NCI-H1694 treated with DMSO at 0.1 percent for 48 hours (cell line): ENCODE measurements around the gene GPR17.

ENCODE experiments used
- DNase-seq: peaks from one replicate; lab custom pipeline; 2025; lab: John Stamatoyannopoulos, UW

Gene GPR17

GRCh38 chr2:127694986-127695385 is 49.0 kb downstream of the GPR17 start:
- DNase-seq = no peak

DNA sequence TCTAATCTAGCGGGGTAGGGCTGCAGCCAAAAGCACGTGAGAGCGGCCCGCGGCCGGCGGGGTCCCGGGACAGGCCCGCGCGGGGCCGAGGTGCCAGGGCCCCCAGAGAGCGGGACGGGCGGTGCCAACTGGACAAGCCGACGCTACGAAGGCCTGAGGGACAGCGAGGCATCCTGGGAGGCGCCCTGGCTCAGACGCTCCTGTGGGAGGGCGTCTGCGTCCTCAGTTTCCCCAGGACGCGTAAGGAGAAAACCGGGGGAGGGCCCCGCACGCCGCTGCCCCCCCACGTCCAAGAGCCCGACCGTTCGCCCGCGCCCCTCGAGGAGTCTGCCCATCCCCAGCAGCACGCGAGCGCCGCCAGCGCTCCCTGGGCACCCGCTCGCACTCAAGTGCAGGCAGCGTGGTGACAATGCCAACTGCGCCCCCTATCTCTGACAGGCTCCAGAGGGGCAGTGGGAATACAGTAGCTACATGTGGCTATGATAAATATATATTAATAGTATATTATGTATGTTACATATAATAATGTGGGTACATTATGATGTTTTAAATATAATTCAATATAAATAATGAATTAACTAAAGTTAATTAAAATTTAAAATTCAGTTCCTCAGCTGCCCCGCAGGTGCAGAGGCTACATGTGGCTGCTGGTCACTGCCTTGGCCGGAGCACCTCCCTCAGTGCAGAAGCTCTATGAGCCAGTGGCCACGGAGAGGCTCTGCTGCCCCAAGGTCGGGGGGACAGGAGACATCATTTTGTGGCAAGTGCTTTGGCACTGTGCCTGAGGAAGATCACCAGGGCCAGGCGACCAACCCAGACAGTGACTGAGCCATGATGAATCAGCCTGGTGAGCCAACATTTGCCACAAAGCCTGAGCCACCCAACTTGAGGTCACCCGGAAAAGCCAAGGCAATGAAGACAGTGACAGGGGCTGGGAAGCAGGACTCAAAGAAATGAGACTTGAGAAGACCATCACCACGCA is 49.8 kb downstream of the GPR17 start:
- peak; percentile 50 for DNase-seq

GRCh38 chr2:127697482-127698180 is 51.7 kb downstream of the GPR17 start:
- no peak for DNase-seq

- no peak for DNase-seq
These were observed 52.8 kb downstream of the GPR17 start for GRCh38 chr2:127698553-127699355.

- DNase-seq = peak; percentile 49
These were observed 54.7 kb downstream of the GPR17 start for GRCh38 chr2:127700527-127701192.

GRCh38 chr2:127701193-127701650 is 55.3 kb downstream of the GPR17 start, which contains the start of gene SFT2D3:
Gene SFT2D3, plus strand, starts transcription at chr2:127701497. Its CDS starts 32 bp downstream, at chr2:127701529.
- peak; percentile 88 for DNase-seq

DNA sequence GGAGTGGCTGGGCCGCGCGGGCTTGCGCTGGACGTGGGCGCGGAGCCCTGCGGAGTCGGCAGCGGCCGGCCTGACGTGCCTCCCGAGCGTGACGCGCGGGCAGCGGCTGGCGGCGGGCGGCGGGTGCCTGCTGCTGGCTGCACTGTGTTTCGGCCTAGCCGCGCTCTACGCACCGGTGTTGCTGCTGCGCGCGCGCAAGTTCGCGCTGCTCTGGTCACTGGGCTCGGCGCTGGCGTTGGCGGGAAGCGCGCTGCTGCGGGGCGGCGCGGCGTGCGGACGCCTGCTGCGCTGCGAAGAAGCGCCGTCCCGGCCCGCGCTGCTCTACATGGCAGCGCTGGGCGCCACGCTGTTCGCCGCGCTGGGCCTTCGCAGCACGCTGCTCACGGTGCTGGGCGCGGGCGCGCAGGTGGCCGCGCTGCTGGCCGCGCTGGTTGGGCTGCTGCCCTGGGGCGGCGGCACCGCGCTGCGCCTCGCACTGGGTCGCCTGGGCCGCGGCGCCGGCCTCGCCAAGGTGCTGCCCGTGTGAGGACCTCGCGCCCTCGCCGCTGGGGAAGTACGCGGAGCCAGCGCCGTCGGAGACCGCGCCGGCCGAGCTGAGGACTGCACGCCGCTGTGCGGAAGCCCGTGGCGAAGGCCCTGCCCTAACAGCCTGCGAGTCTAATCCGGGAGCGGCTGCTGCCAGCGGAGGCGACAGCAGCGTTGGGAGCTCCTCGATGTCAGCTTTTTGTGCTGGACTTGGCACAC is 55.9 kb downstream of the GPR17 start:
- DNase-seq = peak; percentile 68
